ENCODE results near the gene LTBP1. TPM values are rescaled to one million over a fixed set of nuclear protein-coding genes. Genes with fewer than 3 reads are reported as not detected.

Gene LTBP1
- total RNA-seq, 1 experiment from 2014 or later: 11.8 TPM

DNA sequence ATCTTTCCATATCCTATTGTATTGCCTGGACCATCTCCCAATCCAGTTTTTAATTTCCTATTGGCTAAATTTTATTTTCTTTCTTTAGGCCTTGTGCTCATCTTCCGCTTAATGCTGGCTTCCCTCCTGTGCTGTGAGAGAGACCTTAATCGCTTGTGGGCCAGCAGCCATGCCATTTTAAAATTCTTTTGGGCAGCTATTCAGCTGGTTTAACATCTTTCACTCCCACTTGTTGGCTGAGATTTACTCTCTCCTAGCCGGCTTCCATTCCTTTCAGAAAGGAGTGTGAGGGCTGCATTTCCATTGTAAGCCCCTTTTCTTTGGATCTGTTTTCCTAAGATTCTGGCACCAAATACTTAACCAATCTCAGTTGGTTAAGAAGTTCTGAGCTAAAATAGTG, 388.8 kb downstream of the LTBP1 start:
- Histone ChIP-seq H3K9ac (ENCODE audit: low read length) (no peak overlapping the region), H3K4me3 (ENCODE audit: low read length) (no peak overlapping the region), H3K27ac (ENCODE audit: low read length) (no peak overlapping the region)

GRCh38 chr2:33336036-33336625, 389.4 kb downstream of the LTBP1 start:
- DNase-seq: peak; percentile 50
- H3K4me2 ChIP-seq (ENCODE audit: low read depth, low read length, poor library complexity, severe bottlenecking): no peak overlapping the region

More for the DNA sequence above, 388.8 kb downstream of the LTBP1 start:
- no peak for DNase-seq
- H3K4me1 ChIP-seq (ENCODE audit: low read length): peaks cover 10% of the 10 kb centered on the region
- H3K9me3 ChIP-seq (ENCODE audit: low read length): no peaks in the 10 kb centered on the region
- no peaks in the 10 kb centered on the region for H4K20me1 ChIP-seq (ENCODE audit: insufficient read depth, low read depth, low read length)
- H2AFZ ChIP-seq (ENCODE audit: low read length): no peak overlapping the region
- no peaks in the 10 kb centered on the region for H3K27me3 ChIP-seq (ENCODE audit: low read length)
- no peaks in the 10 kb centered on the region for H3K79me2 ChIP-seq (ENCODE audit: low read length)
- 0 out of 2 replicates have a peak, but pooled peaks cover 3% of the 10 kb centered on the region for H3K9me2 ChIP-seq (replicated peaks; ENCODE audit: insufficient read depth, low read length)
- no peaks in the 10 kb centered on the region for H3K36me3 ChIP-seq (ENCODE audit: insufficient read depth, low read length)
- H3K4me2 ChIP-seq (ENCODE audit: low read depth, low read length, poor library complexity, severe bottlenecking): no peak overlapping the region

GRCh38 chr2:33337385-33337960, 390.7 kb downstream of the LTBP1 start:
- H3K4me2 ChIP-seq (ENCODE audit: low read depth, low read length, poor library complexity, severe bottlenecking): no peak overlapping the region
- H3K9me3 ChIP-seq (ENCODE audit: low read length): no peaks in the 10 kb centered on the region
- no peaks in the 10 kb centered on the region for H3K27me3 ChIP-seq (ENCODE audit: low read length)
- H3K79me2 ChIP-seq (ENCODE audit: low read length): no peaks in the 10 kb centered on the region
- H2AFZ ChIP-seq (ENCODE audit: low read length): no peak overlapping the region
- 0 out of 2 replicates have a peak, but pooled peaks cover 3% of the 10 kb centered on the region for H3K9me2 ChIP-seq (replicated peaks; ENCODE audit: insufficient read depth, low read length)
- DNase-seq: no peak
- H3K4me1 ChIP-seq (ENCODE audit: low read length): peaks cover 10% of the 10 kb centered on the region
- H3K4me3 ChIP-seq (ENCODE audit: low read length): no peak overlapping the region
- H4K20me1 ChIP-seq (ENCODE audit: insufficient read depth, low read depth, low read length): no peaks in the 10 kb centered on the region
- no peak overlapping the region for H3K9ac ChIP-seq (ENCODE audit: low read length)
- H3K27ac ChIP-seq (ENCODE audit: low read length): no peak overlapping the region
- no peaks in the 10 kb centered on the region for H3K36me3 ChIP-seq (ENCODE audit: insufficient read depth, low read length)

More at GRCh38 chr2:33336036-33336625, 389.4 kb downstream of the LTBP1 start:
- Histone ChIP-seq H3K4me3 (ENCODE audit: low read length) (no peak overlapping the region), H3K9ac (ENCODE audit: low read length) (no peak overlapping the region), H3K27ac (ENCODE audit: low read length) (no peak overlapping the region), H3K79me2 (ENCODE audit: low read length) (no peaks in the 10 kb centered on the region), H3K4me1 (ENCODE audit: low read length) (peaks cover 10% of the 10 kb centered on the region), H4K20me1 (ENCODE audit: insufficient read depth, low read depth, low read length) (no peaks in the 10 kb centered on the region), H3K36me3 (ENCODE audit: insufficient read depth, low read length) (no peaks in the 10 kb centered on the region), H3K9me3 (ENCODE audit: low read length) (no peaks in the 10 kb centered on the region), H3K9me2 (replicated peaks; ENCODE audit: insufficient read depth, low read length) (0 out of 2 replicates have a peak, but pooled peaks cover 3% of the 10 kb centered on the region), H3K27me3 (ENCODE audit: low read length) (no peaks in the 10 kb centered on the region), H2AFZ (ENCODE audit: low read length) (peak overlapping the region; percentile 53; the same call in 1 of the 2 replicates)

- Histone ChIP-seq H3K9me2 (replicated peaks; ENCODE audit: insufficient read depth, low read length) (0 out of 2 replicates have a peak, but pooled peaks cover 3% of the 10 kb centered on the region), H3K9me3 (ENCODE audit: low read length) (no peaks in the 10 kb centered on the region), H3K9ac (ENCODE audit: low read length) (no peak overlapping the region), H3K36me3 (ENCODE audit: insufficient read depth, low read length) (no peaks in the 10 kb centered on the region), H4K20me1 (ENCODE audit: insufficient read depth, low read depth, low read length) (no peaks in the 10 kb centered on the region), H3K4me3 (ENCODE audit: low read length) (no peak overlapping the region), H2AFZ (ENCODE audit: low read length) (no peak overlapping the region), H3K4me2 (ENCODE audit: low read depth, low read length, poor library complexity, severe bottlenecking) (no peak overlapping the region), H3K27me3 (ENCODE audit: low read length) (no peaks in the 10 kb centered on the region), H3K79me2 (ENCODE audit: low read length) (no peaks in the 10 kb centered on the region), H3K4me1 (ENCODE audit: low read length) (peaks cover 10% of the 10 kb centered on the region), H3K27ac (ENCODE audit: low read length) (no peak overlapping the region)
- DNase-seq: no peak
These were observed 391.2 kb downstream of the LTBP1 start for GRCh38 chr2:33337981-33338380.

- no peaks in the 10 kb centered on the region for H3K9me3 ChIP-seq (ENCODE audit: low read length)
- no peaks in the 10 kb centered on the region for H4K20me1 ChIP-seq (ENCODE audit: insufficient read depth, low read depth, low read length)
- no peak overlapping the region for H3K9ac ChIP-seq (ENCODE audit: low read length)
- H3K36me3 ChIP-seq (ENCODE audit: insufficient read depth, low read length): no peaks in the 10 kb centered on the region
- no peaks in the 10 kb centered on the region for H3K79me2 ChIP-seq (ENCODE audit: low read length)
- no peak overlapping the region for H3K4me2 ChIP-seq (ENCODE audit: low read depth, low read length, poor library complexity, severe bottlenecking)
- H2AFZ ChIP-seq (ENCODE audit: low read length): no peak overlapping the region
- no peaks in the 10 kb centered on the region for H3K9me2 ChIP-seq (replicated peaks; ENCODE audit: insufficient read depth, low read length)
- DNase-seq: no peak
- peaks cover 10% of the 10 kb centered on the region for H3K4me1 ChIP-seq (ENCODE audit: low read length)
- H3K4me3 ChIP-seq (ENCODE audit: low read length): no peak overlapping the region
- no peak overlapping the region for H3K27ac ChIP-seq (ENCODE audit: low read length)
- H3K27me3 ChIP-seq (ENCODE audit: low read length): no peaks in the 10 kb centered on the region
These were observed 392.5 kb downstream of the LTBP1 start for GRCh38 chr2:33339269-33339668.

GRCh38 chr2:33340280-33340679, 393.5 kb downstream of the LTBP1 start:
- Histone ChIP-seq H3K4me2 (ENCODE audit: low read depth, low read length, poor library complexity, severe bottlenecking) (no peak overlapping the region), H3K9ac (ENCODE audit: low read length) (no peak overlapping the region), H3K4me1 (ENCODE audit: low read length) (peaks cover 10% of the 10 kb centered on the region), H3K9me2 (replicated peaks; ENCODE audit: insufficient read depth, low read length) (no peaks in the 10 kb centered on the region), H4K20me1 (ENCODE audit: insufficient read depth, low read depth, low read length) (no peaks in the 10 kb centered on the region), H3K27ac (ENCODE audit: low read length) (no peak overlapping the region), H3K27me3 (ENCODE audit: low read length) (no peaks in the 10 kb centered on the region), H3K4me3 (ENCODE audit: low read length) (no peak overlapping the region), H3K79me2 (ENCODE audit: low read length) (no peaks in the 10 kb centered on the region), H2AFZ (ENCODE audit: low read length) (no peak overlapping the region), H3K36me3 (ENCODE audit: insufficient read depth, low read length) (no peaks in the 10 kb centered on the region), H3K9me3 (ENCODE audit: low read length) (no peaks in the 10 kb centered on the region)
- no peak for DNase-seq

DNA sequence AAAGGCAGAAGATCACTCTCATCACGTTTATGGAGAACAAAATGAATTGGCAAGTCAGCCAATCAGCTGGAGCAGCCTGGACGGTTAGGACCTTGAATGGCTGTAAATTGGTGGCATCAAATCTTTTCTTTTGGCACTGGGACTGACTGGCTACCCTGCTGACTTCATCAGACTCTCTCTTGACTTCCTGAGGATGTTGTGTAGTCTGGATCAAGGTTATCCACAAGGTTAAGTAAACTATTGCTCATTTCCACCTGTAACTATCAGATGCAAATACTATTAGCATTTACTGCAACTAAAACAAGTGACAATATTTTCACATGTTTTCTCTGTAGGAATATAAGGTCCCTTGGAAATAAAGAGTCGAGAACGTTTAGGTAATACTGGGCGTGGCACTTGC, 395.4 kb downstream of the LTBP1 start:
- Histone ChIP-seq H3K9me2 (replicated peaks; ENCODE audit: insufficient read depth, low read length) (no peaks in the 10 kb centered on the region), H3K4me3 (ENCODE audit: low read length) (no peak overlapping the region), H3K9ac (ENCODE audit: low read length) (no peak overlapping the region), H3K27me3 (ENCODE audit: low read length) (no peaks in the 10 kb centered on the region), H2AFZ (ENCODE audit: low read length) (no peak overlapping the region), H3K27ac (ENCODE audit: low read length) (no peak overlapping the region), H4K20me1 (ENCODE audit: insufficient read depth, low read depth, low read length) (no peaks in the 10 kb centered on the region), H3K9me3 (ENCODE audit: low read length) (no peaks in the 10 kb centered on the region), H3K4me1 (ENCODE audit: low read length) (no peaks in the 10 kb centered on the region), H3K79me2 (ENCODE audit: low read length) (no peaks in the 10 kb centered on the region), H3K36me3 (ENCODE audit: insufficient read depth, low read length) (no peaks in the 10 kb centered on the region), H3K4me2 (ENCODE audit: low read depth, low read length, poor library complexity, severe bottlenecking) (no peak overlapping the region)
- no peak for DNase-seq

- no peak for DNase-seq
- H4K20me1 ChIP-seq (ENCODE audit: insufficient read depth, low read depth, low read length): no peaks in the 10 kb centered on the region
- H3K27ac ChIP-seq (ENCODE audit: low read length): no peak overlapping the region
These were observed 396.0 kb downstream of the LTBP1 start for GRCh38 chr2:33342705-33343104.

More at GRCh38 chr2:33342705-33343104, 396.0 kb downstream of the LTBP1 start:
- no peaks in the 10 kb centered on the region for H3K79me2 ChIP-seq (ENCODE audit: low read length)
- no peak overlapping the region for H2AFZ ChIP-seq (ENCODE audit: low read length)
- H3K27me3 ChIP-seq (ENCODE audit: low read length): no peaks in the 10 kb centered on the region
- H3K4me2 ChIP-seq (ENCODE audit: low read depth, low read length, poor library complexity, severe bottlenecking): no peak overlapping the region
- H3K9ac ChIP-seq (ENCODE audit: low read length): no peak overlapping the region
- H3K9me3 ChIP-seq (ENCODE audit: low read length): no peaks in the 10 kb centered on the region
- H3K4me3 ChIP-seq (ENCODE audit: low read length): no peak overlapping the region
- no peaks in the 10 kb centered on the region for H3K4me1 ChIP-seq (ENCODE audit: low read length)
- H3K36me3 ChIP-seq (ENCODE audit: insufficient read depth, low read length): no peaks in the 10 kb centered on the region
- no peaks in the 10 kb centered on the region for H3K9me2 ChIP-seq (replicated peaks; ENCODE audit: insufficient read depth, low read length)
